Astrocyte of the spinal cord (primary cell): ENCODE measurements around the gene FIGNL1.

Experiments used
- DNase-seq: peaks from one replicate; pipeline ENCODE4 v3.0.0; 2011; ENCODE audit warnings: low read depth, low spot score
- H3K4me3 ChIP-seq: 2 replicates; pipeline ENCODE4 v1.5.1; 2011; ENCODE audit warnings: low read depth, mild to moderate bottlenecking, low read length, moderate library complexity
- CTCF ChIP-seq: IDR thresholded peaks from 2 replicates; pipeline ENCODE4 v1.5.1; 2012; ENCODE audit warnings: low read depth, mild to moderate bottlenecking, low read length, inconsistent platforms
- in situ Hi-C: cut with HindIII; loops from 2 replicates; pipeline ENCODE4 v1.10.0; 2017; ENCODE audit warnings: low sequenced_read_pairs

FIGNL1 gene

GRCh38 chr7:50480797-50481196 lies 30.6 kb upstream of the FIGNL1 start:
- H3K4me3 ChIP-seq: no peak overlapping the region
- DNase-seq: no peak
- in situ Hi-C loops: no loop called here
- TF ChIP-seq CTCF: no peak

- in situ Hi-C loops: no loop called here
- no peak overlapping the region for H3K4me3 ChIP-seq
- no peak for TF ChIP-seq CTCF
- no peak for DNase-seq
Observed at GRCh38 chr7:50479743-50480517, 29.8 kb upstream of the FIGNL1 start.

GRCh38 chr7:50477640-50478039 lies 27.5 kb upstream of the FIGNL1 start:
- in situ Hi-C loops: no loop called here
- no peak overlapping the region for H3K4me3 ChIP-seq
- no peak for DNase-seq
- no peak for TF ChIP-seq CTCF

DNA sequence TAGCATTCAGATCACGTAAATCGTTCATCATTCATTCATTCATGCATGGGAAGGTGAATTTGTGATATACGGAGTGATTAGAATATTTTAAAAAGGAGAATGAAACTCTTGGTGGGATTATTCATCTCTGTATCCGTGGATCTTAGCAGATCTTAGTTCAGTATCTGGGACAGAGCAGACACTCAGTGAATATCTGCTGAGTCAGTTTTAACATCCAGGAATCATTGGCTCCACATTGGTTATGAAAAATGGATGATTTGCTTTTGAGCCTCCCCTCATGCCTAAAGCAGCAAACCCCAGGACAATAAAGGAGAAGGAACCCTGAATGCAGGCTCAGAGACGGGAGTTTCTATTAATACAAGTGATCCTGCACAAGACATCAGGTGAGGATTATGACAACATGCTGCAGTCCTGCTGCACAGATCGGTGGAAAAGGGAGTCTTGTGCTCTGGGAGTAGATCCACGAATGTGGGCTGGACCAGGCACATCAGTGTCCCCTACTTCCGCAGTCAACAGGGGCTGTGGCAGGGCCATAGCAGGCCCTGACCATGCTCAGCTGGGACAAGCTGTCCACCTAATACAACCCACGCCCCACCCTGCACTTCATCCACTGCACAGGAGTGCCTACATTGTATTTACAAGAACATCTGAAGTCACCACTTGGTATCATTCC lies 26.9 kb upstream of the FIGNL1 start:
- in situ Hi-C loops: no loop called here
- no peak for TF ChIP-seq CTCF
- no peak overlapping the region for H3K4me3 ChIP-seq
- DNase-seq: no peak

GRCh38 chr7:50475340-50475739 lies 25.2 kb upstream of the FIGNL1 start:
- H3K4me3 ChIP-seq: no peak overlapping the region
- in situ Hi-C loops: no loop called here
- TF ChIP-seq CTCF: no peak
- DNase-seq: no peak

GRCh38 chr7:50474382-50475160 lies 24.4 kb upstream of the FIGNL1 start:
- no peak for TF ChIP-seq CTCF
- DNase-seq: no peak
- in situ Hi-C loops: no loop called here
- no peak overlapping the region for H3K4me3 ChIP-seq
